ENCODE measurements around the gene PEX26.
"Not testable (repeated sequence)": the region's sequence is repeated elsewhere in the genome, so short reads cannot be mapped to it uniquely, and the experiment has no call there.

Gene PEX26

DNA sequence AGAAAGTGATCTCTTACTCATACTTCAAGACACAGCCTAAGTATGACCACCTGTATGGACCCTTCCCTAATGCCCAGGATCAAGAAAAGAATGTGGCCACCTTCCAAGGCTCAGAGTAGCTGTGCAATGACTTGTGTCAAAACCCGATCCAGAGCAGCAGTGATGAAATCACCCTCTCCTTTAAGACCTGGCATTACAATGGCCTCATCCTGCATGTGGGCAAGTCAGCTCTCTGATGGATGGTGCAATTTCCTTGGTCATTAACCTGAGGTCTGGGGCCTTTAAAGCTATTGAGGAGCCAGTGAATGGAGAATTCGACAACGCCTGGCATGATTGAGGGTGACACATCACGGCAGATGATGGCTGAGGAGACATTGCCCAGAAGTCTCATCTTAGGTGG lies 23.7 kb downstream of the PEX26 start:
- no peak for DNase-seq

DNA sequence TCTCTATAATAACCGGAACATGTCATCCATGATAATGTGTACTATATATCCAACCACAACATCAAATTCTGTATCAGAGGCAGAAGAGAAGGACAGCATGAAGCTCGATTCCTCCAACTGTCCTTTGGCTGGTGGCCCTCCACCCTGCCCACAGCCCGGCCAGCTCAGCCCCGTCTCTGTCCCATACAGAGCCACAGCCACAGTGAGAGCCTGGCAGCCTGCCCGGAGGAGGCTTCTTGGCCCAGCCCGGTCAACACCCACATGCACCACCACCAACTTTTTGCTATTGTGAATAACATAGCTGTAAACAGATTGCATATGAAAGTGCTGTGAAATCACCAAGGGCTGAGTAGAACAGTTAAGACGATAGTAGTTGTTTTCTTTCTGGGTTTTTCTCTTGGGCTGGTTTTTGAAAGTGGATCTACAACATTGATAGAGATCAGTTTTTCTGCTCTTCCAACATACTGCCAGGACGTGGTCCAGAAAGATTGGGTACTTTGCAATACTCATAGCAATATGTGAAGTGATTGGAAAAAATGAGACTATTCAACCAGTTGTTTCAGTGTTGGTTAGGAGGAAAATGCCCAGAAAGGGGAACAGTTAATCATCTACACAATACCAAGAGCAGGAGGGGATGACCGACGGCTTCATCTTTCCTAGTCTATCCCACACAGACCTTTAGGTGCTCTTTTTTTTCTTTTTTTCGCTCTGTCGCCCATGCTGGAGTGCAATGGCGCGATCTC lies 25.9 kb downstream of the PEX26 start:
- no peak for DNase-seq

DNA sequence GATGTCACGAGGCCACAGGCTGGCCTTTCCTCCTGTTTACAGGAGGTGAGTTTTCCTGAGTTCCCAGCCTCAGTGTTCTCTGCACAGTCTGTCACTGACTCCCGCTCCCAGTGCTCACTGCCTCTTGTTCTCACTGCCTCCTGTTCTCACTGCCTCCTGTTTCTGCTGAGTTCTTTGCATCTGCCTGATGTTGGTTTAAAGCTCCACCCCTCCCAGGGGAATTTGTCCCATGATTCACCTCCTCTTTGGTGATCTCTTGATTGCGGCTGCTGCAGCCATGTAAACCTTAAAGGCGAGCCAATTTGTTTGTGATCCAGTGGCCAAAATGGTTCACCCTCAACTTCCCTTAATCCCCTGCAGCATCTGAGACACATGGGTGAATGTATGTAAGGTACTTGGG lies 26.8 kb downstream of the PEX26 start:
- no peak for DNase-seq

DNA sequence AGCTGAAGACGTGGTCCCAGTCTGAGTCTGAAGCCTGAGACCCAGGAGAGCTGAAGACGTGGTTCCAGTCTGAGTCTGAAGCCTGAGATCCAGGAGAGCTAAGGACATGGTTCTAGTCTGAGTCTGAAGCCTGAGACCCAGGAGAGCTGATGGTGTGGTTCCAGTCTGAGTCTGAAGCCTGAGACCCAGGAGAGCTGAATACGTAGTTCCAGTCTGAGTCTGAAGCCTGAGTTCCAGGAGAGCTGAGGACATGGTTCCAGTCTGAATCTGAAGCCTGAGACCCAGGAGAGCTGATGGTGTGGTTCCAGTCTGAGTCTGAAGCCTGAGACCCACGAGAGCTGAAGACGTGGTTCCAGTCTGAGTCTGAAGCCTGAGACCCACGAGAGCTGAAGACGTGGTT lies 28.2 kb downstream of the PEX26 start:
- not testable (repeated sequence) for DNase-seq

DNA sequence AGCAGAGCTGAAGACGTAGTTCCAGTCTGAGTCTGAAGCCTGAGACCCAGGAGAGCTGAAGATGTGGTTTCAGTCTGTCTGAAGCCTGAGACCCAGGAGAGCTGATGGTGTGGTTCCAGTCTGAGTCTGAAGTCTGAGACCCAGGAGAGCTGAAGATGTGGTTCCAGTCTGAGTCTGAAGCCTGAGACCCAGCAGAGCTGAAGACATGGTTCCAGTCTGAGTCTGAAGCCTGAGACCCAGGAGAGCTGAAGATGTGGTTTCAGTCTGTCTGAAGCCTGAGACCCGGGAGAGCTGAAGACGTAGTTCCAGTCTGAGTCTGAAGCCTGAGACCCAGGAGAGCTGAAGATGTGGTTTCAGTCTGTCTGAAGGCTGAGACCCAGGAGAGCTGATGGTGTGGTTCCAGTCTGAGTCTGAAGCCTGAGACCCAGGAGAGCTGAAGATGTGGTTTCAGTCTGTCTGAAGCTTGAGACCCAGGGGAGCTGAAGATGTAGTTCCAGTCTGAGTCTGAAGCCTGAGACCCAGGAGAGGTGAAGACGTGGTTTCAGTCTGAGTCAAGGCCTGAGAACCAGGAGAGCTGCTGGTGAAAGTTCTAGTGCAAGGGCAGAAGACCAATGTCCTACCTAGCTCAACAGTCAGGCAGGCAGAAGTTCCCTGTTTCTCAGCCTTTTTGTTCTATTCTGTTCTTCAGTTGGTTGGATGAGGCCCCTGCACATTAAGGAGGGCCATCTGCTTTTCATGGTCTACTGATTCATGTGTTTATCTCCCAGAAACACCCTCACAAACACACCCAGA lies 29.0 kb downstream of the PEX26 start:
- not testable (repeated sequence) for DNase-seq

DNA sequence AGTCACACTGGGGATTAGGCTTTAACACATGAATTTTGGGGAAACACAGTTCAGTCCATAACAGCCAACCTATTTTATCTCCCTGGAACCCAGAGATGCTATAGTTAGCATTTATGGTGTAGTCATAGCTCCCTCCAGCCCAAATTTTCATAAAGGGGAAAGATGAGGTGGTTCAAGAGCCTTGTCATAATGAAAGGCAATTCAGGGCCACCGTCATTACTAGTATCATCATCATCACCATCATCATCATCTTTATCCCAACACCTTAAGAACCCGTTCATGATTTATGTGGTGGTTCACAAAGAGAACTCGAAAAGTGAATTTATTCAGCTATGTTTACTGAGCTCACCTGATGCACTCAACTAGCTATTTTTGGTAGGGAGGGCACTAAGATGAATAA lies 30.4 kb downstream of the PEX26 start:
- no peak for DNase-seq

DNA sequence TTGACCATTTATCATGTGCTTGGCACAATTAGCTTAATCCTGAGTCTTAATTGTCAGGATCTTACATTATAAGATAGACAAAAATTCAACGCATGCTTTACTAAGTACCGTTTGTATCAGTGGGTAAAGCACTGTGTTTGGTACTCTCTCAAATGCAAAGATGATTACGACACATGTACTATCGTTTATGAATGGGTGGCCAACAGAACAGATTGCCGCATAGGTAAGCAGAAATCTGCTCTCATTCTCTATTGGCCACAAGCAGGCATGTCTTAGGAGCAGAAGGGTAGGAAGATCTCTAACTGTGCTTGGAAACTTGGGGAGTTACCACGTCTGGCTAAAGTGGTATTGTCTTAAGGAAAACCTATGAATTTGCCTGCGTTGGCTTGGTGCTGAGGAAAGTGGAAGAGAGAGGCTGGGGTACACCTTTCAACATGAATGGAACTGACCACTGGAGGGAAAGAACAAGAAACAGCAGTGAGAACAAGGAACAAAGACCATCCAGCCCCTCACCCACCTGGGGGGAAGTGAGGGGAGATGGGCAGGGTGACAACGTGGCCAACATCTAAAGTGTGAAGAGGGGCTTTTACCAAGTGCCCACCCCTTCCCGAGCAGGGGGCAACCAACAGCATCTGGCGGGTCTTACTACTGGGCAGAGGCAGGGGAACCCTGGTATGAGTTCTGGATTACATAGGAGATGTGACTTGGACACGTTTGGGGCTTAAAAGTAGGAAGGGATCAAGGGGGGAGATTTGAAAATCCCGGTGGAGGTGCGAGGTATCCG lies 31.8 kb downstream of the PEX26 start:
- no peak for DNase-seq

DNA sequence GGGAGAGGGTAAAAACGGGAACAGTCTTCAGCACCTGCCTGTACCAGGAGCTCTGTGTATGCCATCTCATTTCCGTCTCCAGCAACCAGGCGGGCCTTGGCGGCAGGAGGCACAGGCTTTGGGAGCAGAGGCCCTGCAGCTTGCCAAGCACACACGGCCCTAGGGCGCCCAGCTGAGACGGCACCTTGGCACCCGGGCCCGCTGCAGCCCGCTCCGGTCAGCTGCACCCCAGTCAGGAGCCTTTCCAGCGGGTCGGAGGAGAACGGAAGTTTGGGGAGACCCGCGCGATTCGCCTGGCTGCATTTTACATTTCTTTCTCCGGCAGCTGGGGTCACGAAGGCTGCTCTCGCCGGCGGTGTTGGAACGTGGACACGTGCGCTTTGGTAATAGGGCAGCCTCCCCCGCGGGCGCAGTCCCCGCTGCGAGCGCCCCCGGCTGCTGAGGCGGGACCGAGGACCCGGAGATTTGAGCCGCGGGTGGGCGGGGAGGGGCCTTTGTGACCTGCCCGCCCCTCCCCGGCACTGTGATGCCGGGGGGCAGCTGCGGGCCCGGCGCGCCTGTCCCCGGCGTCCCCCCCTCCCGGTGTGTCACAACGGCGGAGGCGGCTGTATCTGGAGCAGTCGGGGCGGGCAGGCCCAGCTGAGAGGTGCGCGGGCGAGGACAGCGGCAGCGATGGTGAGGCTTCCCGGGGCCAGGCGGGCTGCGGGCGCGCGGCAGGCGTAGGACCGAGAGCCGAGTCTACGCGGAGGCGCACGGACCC lies 32.6 kb downstream of the PEX26 start, which contains the start of gene TUBA8:
TSS of gene TUBA8 (plus strand) at position 616 of the 760 bp plus-strand sequence. CDS start at position 673, 57 bp downstream.
- no peak for DNase-seq

DNA sequence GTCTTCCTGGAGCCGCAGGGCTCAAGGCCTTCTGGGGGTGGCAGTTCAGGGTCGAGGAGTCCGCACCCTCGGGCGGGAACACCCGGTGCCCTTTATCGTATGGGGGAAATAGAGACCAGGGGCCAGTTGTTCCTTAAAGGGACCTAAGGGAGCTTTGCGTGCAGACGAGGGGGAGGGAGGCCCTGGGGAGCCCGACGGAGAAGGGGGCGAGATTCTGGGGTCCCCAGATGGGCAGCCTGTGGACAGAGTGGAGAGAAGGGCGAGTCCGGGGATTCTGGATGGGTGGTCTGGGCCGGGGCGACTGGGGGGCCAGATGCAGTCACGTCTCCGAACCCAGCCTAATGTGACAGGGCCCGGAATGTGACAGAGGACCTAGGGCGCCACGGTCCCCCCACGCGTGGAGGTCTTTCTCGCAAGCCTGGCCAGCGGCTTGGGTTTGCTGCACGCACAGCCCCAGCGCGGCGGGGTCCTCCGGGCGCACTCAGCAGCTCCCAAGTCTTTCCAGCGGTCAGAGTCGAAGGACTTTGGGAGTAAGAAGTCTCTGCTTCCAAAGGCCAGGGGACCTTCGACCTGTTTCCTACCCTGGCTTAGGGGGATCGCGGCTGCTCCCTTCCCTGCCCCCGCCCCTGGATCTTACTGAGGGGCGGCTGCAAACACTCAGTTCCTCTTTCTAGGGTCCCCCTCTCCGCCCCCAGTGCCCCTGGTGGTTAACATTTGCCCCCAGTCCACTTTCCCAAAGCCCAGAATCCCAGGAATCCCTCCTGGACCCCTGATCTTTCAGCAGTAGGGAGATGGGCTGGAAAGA lies 33.4 kb downstream of the PEX26 start:
- DNase-seq, result no peak

DNA sequence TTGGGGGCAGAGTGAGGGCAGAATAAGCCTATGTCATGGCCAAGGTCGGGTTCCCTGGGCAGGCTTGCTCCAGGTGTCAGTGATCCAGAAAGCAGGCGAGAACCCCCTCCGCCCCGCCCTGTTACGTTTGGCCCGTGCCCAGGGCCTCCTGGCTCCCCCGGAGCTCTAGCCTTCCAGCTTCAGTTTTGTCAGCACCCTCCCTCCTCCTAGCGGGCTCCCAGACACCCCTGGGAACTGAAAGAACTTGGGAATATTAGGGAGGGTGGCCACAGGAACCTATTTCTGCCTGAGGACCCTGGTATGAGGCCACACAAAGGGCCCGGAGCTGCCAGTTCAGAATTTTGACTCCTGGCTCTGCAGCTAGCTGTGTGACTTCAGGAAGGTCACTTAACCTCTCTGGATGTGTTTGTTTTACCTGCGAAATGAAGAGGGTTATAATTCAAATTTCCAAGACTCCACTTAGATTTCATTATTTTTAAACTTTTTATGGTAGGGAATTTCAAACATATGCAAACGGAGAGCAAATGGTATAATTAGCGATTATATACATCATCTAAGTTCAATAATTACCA lies 34.1 kb downstream of the PEX26 start:
- DNase-seq, result no peak

DNA sequence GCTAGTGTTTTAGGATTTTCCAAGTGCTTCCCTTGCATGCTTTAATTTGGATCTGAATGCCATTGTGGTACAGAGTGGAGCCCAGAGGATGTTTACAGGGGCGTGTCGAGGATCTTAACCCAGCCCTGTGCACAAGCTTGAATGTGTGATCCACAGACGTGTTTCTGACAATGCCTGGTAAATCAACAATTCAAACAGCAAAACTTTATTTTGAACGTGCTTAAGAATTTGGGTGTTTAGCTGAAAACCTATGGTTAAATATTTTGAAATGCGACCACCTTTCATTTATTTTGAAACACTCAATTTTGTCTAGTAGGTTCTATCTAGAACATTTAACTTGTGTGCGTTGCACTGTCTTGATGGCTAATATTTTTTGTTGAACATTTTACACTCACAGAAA lies 34.6 kb downstream of the PEX26 start:
- DNase-seq, result no peak

DNA sequence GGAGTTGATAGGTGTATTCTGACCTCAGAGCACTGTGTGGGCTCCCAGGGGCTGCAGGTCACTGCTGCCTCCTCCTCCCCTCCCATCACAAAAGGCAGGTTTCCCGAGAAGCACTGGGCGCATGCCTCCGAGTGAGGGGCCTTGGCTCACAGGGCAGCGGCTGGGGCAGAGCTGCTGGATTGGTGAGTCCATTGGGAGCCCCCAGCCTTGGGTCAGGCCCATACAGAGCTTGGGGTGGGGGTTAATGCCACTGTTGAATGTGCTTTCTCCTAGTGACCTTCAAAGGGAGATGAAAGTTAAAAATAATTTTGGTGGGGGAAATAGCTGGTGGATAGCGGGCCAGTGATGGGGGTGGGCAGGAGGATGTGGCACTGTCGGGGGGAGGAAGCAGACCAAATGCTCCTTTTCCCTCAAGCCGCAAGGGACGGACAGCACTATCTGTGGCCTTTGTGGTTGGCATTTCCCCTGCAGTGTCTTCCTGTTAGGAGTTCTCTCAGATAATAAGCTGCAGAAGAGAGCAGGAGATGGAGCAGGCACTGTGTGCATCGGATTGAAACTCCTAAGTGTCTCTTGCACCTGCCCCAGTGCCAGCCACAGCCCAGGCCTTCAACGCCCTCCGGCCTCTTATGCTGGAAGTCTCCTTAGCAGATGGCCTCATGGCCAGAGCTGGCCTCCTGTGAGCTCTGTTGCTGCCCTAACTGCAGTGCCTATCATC lies 36.0 kb downstream of the PEX26 start:
- no peak for DNase-seq

DNA sequence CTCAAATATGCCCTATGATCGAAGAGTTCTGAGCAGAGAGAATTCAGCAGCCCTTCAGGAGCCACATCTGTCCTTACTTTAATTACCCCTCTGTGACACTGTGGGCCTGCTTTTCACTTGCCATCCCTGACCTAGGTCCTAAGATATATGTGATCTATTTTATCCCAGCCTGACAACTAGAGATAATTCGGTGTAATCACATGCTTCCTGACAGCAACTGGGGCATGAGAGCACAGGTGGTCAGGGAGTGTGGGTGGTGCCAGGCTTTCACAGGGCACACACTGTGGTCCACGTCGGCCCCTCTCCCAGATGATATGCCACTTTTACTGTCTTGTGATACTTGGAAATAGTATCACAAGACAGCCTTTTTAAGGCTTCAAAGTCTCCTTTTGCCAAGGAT lies 36.7 kb downstream of the PEX26 start:
- DNase-seq, result no peak

DNA sequence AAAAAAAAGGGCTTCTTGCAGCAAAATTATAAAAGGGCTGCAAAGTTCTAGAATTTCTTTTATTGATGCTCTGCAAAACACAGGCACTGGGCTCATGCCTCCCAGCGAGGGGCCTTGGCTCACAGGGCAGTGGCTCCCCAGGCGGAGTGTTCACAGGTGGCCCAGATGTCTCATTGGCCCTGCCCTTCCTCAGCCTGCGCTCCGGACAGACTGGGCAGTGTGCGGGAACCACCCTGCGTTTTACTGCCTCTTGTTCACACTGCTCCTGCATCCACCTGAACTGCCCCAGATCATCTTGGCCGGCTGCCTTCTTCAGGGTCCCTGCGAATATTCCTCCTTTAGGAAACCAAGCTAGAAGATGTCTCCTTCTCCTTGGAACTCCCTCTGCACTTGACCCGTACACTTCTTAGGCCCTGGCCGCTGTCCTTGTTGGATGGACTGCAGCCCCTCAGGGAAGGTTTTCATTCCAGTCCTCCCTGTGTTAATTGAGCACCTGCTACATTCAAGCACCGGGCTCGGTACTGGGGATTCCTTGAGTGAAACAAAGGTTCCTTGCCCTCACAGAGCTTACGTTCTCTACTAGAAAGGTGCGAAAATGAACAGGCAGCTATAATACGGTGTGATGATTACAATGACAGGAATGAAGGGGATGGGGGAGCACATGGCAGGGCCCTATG lies 37.3 kb downstream of the PEX26 start:
- DNase-seq, result no peak

DNA sequence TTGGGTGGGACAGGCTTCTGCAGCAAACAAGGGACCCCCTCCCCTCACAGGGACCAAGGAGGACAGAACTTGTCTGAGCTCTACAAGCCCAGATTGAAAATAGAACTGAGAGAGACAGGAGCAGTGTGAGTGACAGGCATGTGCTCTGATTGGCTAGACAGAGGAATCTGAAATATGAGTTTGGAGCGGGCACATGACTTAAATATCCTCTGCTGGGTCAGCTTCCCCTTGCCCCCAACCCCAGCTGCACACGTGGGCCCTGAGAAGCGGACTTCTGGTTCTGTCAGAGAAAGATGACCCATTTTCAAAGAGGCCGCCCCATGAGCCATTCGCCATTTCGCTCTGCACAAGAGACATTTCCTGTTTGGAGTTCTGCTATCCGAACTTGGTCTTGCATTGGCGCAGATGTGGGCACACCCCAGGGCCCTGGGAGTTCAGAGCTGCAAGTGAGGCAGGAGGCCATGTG lies 38.1 kb downstream of the PEX26 start:
- no peak for DNase-seq

DNA sequence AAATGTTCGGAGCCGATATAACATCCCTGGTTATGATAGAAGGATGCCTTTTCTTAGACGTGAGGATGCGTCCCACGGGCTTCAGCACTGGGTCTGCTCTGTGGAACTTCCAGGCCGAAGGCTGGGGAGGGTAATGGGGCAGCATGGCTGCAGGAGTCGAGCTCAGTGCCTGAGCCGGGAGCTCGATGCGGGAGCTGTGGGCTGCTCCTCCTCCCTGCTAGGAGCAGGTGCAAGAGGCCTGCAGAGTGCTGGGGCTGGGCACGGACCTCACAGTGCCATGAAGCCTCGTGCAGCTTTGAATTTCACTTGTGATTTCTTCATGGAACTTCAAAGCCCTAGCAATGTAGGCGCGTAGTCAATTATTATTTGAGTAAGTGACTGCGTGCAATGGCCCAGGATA lies 38.8 kb downstream of the PEX26 start:
- no peak for DNase-seq

DNA sequence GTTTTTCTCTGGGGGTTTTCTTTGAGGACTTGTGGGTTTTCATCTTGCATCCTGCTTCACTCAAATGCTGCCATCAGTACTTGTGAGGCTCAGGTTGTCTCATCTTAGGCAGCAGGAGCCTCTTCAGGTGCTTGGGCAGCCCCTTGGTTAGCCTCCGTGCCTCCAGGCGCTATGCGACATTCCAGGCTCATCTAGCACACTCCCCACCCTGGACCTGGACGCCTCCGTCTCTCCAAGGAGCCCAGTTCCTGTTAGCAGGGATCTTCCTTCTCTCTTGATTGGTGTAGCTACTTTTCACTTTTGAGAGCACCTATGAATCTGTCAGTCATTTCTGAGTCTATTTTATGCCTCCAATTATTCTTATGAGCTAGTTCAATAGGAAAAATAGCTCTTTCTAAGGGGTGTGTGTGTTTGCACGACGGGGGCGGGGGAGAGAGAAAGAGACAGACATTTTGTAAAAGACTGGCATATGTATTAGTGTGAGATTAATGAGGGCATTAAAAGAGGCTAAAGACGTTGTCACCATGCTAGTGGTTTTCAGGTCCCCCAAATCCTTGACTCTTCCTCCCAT lies 40.6 kb downstream of the PEX26 start:
- no peak for DNase-seq

DNA sequence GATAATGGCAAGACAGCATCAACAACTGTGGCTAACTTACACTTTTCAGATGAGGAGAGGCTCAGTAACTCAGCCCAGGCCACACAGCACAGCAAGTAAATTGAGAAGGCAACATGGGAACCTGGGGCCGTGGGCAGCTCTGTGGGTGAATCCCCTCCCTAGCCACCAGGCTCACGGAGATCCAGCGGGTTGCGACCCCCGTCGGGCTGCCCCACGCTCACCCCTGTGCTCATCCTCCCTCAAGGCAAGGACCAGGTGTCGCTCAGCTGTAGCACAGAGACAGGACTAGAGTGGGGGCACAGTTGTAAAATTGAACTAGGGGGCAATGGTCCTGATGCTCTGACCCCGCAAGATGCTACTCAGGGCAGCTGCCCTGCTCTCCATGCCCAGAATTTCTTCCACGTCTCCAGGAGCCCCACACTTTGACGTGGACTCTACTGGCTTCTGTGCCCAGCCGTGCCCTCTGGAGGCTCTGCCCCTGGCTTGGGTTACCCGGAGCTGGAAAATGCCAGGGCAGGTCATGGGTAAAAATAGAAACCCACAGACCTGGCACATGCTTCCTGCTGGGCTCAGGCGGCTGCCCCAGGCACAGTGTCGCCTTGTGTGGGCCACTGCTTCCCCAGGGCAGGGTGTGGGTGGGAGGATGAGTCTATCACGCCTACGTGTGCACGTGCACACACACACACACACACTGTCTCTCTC lies 41.8 kb downstream of the PEX26 start:
- no peak for DNase-seq

DNA sequence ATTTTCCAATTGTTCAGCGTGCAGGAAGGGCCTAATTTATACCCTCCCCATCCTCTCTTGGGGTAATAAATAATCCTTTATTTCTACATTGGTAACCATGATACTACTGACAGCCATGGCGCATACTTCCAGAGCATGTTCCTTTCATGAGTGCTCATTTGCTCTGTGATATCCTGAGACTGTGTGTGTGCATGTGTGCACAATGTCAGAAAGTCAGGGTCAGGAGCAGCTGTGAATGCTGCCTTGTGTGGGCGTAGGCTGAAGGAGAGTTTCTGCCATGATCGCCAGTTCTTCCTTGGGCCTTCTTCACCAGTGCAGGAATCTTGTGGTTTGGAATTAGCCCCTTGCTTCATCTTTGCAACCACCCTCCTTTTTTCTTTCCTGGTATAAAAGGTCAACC lies 43.1 kb downstream of the PEX26 start:
- DNase-seq, result no peak
